Activated CD8-positive, alpha-beta memory T cell treated with anti-CD3 and anti-CD28 coated beads, Interleukin-2, amount 10 ng/mL, durations not matched to agents 7 days and 5 days (primary cell): ENCODE data around the gene FGF12. TPM values are rescaled to one million over a fixed set of nuclear protein-coding genes. Genes with fewer than 3 reads are reported as not detected.
A peak's percentile ranks its signal among the peaks of the same experiment; 100 is the strongest.
"Not testable (repeated sequence)": the region's sequence is repeated elsewhere in the genome, so short reads cannot be mapped to it uniquely, and the experiment has no call there.

Source experiments
- ATAC-seq: fragments of 150-1000 bp; cut with Tn5 transposase; one replicate; pipeline ENCODE4 v1.10.0; 2021; ENCODE audit warnings: moderate library complexity
- CTCF ChIA-PET: fragments of 350-600 bp; sonication (Branson Sonifier 250); formaldehyde crosslinking; loops from one replicate; lab custom pipeline; 2021; ENCODE audit warnings: antibody characterized with exemption; lab: Charles Lee
- DNase-seq: peaks from one replicate; pipeline ENCODE4 v3.0.0-alpha.2; 2020
- H3K27ac Mint-ChIP-seq: one replicate; pipeline ENCODE4 v1.8.0; 2021; ENCODE audit warnings: mild to moderate bottlenecking, mixed read lengths
- H3K27me3 Mint-ChIP-seq: one replicate; pipeline ENCODE4 v1.8.0; 2021; ENCODE audit warnings: mixed read lengths
- H3K36me3 Mint-ChIP-seq: one replicate; pipeline ENCODE4 v1.8.0; 2021; ENCODE audit warnings: mild to moderate bottlenecking, mixed read lengths
- H3K4me1 Mint-ChIP-seq: one replicate; pipeline ENCODE4 v1.8.0; 2021; ENCODE audit warnings: mixed read lengths
- H3K4me3 Mint-ChIP-seq: one replicate; pipeline ENCODE4 v1.8.0; 2021; ENCODE audit warnings: mild to moderate bottlenecking, moderate library complexity, mixed read lengths
- H3K9me3 Mint-ChIP-seq: one replicate; pipeline ENCODE4 v1.8.0; 2022; ENCODE audit warnings: low read depth, mixed read lengths
- total RNA-seq, 2 experiments: library from RNA; stranded (reverse); gene quantifications; one replicate each; pipeline ENCODE4 v1.2.3, GENCODE V29; 2021

The FGF12 gene
- total RNA-seq, 2 experiments from 2014 or later: not detected

DNA sequence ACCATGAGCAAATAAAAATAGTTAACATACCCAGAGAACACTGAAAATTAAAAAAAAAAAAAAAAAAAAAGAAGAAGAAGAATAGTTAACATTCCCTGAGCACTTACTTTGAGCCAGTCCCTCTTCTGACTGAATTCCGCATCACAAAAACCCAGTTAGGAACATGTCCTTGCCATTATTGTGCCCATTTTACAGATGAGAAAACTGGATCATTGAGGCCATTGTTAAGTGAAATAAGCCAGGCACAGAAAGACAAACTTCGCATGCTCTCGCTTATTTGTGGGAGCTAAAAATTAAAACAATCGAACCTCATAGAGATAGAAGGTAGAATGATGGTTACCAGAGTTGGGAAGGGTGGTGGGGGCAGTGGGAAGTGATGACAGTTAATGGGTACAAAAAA lies 119.5 kb downstream of the FGF12 start:
- no peak overlapping the region for H3K27ac Mint-ChIP-seq
- H3K4me3 Mint-ChIP-seq: no peak overlapping the region
- CTCF ChIA-PET: no interaction called here
- no peaks in the 10 kb centered on the region for H3K27me3 Mint-ChIP-seq
- peaks cover 4% of the 10 kb centered on the region for H3K9me3 Mint-ChIP-seq
- no peaks in the 10 kb centered on the region for H3K4me1 Mint-ChIP-seq
- ATAC-seq (no peak), DNase-seq (no peak)
- no peaks in the 10 kb centered on the region for H3K36me3 Mint-ChIP-seq

DNA sequence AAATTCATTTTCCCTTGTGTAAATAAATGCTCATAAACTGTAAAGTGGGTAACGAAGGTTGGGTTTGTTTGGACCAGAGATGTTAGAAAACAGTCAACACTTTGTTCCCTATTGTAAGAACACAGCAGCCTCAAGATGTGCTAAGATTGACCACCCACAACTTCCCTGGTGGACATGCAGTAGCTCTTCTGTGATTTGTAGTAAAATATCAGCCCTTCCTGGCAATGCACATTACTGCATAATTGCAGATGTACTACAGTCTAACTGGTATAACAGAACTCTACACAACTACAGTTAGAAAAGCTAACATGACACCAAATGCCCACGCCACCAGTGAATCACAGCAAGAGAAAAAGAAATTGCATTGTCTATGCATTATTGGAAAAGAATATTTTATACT lies 129.4 kb downstream of the FGF12 start:
- H3K4me3 Mint-ChIP-seq: no peak overlapping the region
- H3K36me3 Mint-ChIP-seq: no peaks in the 10 kb centered on the region
- H3K4me1 Mint-ChIP-seq: no peaks in the 10 kb centered on the region
- DNase-seq (no peak), ATAC-seq (no peak)
- H3K9me3 Mint-ChIP-seq: peaks cover 5% of the 10 kb centered on the region
- CTCF ChIA-PET: interaction anchor here (0.6 kb wide), 1 partner anchor 535 kb away, joined by 3 read pairs; no protein-coding TSS in a partner anchor
- no peak overlapping the region for H3K27ac Mint-ChIP-seq
- H3K27me3 Mint-ChIP-seq: no peaks in the 10 kb centered on the region

- Mint-ChIP-seq H3K9me3 (peaks cover 5% of the 10 kb centered on the region), H3K4me3 (no peak overlapping the region), H3K27me3 (no peaks in the 10 kb centered on the region), H3K27ac (no peak overlapping the region), H3K4me1 (no peaks in the 10 kb centered on the region), H3K36me3 (no peaks in the 10 kb centered on the region)
- no peak for DNase-seq
- ATAC-seq: no peak
- CTCF ChIA-PET: no interaction called here
Measured at GRCh38 chr3:192597506-192597905, 129.8 kb downstream of the FGF12 start.

DNA sequence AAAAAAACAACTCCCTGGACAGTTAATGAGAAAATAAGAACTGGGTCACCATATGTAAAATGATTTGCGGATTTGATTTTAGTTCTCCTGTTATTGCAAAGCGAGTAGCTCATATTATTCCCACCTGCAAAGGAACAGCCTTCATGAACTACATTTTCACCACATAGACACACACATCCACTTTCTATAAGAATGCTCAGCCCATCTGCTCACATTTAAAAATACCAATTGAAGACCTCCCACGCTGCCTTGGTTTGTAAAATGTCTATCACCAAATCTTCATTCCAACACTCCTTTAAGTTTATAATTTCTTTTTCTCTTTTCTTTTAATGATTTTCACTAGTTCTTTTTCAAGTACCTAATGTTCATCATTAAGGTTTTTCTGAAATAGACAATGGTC lies 148.6 kb downstream of the FGF12 start:
- CTCF ChIA-PET: no interaction called here
- Mint-ChIP-seq H3K27ac (no peak overlapping the region), H3K4me1 (no peaks in the 10 kb centered on the region), H3K4me3 (no peak overlapping the region), H3K9me3 (peaks cover 5% of the 10 kb centered on the region), H3K27me3 (no peaks in the 10 kb centered on the region), H3K36me3 (no peaks in the 10 kb centered on the region)
- DNase-seq (no peak), ATAC-seq (no peak)

- Mint-ChIP-seq H3K27me3 (no peaks in the 10 kb centered on the region), H3K4me1 (no peaks in the 10 kb centered on the region), H3K9me3 (peaks cover 5% of the 10 kb centered on the region), H3K4me3 (no peak overlapping the region), H3K27ac (no peak overlapping the region), H3K36me3 (no peaks in the 10 kb centered on the region)
- DNase-seq: no peak
- ATAC-seq: no peak
- CTCF ChIA-PET: no interaction called here
Measured at GRCh38 chr3:192577811-192578210, 149.5 kb downstream of the FGF12 start.

GRCh38 chr3:192577271-192577670 lies 150.1 kb downstream of the FGF12 start:
- Mint-ChIP-seq H3K27ac (no peak overlapping the region), H3K36me3 (no peaks in the 10 kb centered on the region), H3K27me3 (no peaks in the 10 kb centered on the region), H3K4me3 (no peak overlapping the region), H3K4me1 (no peaks in the 10 kb centered on the region), H3K9me3 (peaks cover 5% of the 10 kb centered on the region)
- no peak for DNase-seq
- CTCF ChIA-PET: no interaction called here
- no peak for ATAC-seq

GRCh38 chr3:192576704-192577103 lies 150.6 kb downstream of the FGF12 start:
- H3K27me3 Mint-ChIP-seq, H3K36me3 Mint-ChIP-seq, H3K27ac Mint-ChIP-seq, CTCF ChIA-PET, H3K9me3 Mint-ChIP-seq, DNase-seq, H3K4me1 Mint-ChIP-seq, ATAC-seq, H3K4me3 Mint-ChIP-seq: not testable (repeated sequence)

GRCh38 chr3:192575879-192576506 lies 151.3 kb downstream of the FGF12 start:
- peaks cover 5% of the 10 kb centered on the region for H3K9me3 Mint-ChIP-seq
- H3K4me1 Mint-ChIP-seq: no peaks in the 10 kb centered on the region
- no peak overlapping the region for H3K27ac Mint-ChIP-seq
- H3K27me3 Mint-ChIP-seq: no peaks in the 10 kb centered on the region
- CTCF ChIA-PET: no interaction called here
- H3K36me3 Mint-ChIP-seq: no peaks in the 10 kb centered on the region
- no peak overlapping the region for H3K4me3 Mint-ChIP-seq
- DNase-seq (no peak), ATAC-seq (no peak)

DNA sequence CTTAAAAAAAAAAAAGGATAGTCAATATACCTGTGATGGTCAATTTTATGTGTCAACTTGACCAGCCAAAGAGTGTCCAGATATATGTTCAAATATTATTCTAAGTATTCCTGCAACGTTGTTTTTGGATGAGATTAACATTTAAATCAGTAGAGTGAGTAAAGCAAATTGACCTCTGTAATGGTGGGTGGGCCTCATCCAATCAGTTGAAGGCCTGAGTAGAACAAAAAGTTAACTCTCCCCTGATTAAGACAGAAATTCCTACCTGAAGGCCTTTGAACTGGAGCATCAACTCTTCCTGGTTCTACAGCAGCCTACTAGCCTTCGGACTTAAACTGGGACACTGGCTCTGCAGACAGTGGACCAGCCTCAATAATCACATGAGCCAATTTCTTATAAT lies 154.1 kb downstream of the FGF12 start:
- CTCF ChIA-PET: no interaction called here
- DNase-seq (no peak), ATAC-seq (no peak)
- Mint-ChIP-seq H3K27me3 (peaks cover 5% of the 10 kb centered on the region), H3K9me3 (peaks cover 5% of the 10 kb centered on the region), H3K36me3 (no peaks in the 10 kb centered on the region), H3K4me1 (no peaks in the 10 kb centered on the region), H3K4me3 (no peak overlapping the region), H3K27ac (no peak overlapping the region)

DNA sequence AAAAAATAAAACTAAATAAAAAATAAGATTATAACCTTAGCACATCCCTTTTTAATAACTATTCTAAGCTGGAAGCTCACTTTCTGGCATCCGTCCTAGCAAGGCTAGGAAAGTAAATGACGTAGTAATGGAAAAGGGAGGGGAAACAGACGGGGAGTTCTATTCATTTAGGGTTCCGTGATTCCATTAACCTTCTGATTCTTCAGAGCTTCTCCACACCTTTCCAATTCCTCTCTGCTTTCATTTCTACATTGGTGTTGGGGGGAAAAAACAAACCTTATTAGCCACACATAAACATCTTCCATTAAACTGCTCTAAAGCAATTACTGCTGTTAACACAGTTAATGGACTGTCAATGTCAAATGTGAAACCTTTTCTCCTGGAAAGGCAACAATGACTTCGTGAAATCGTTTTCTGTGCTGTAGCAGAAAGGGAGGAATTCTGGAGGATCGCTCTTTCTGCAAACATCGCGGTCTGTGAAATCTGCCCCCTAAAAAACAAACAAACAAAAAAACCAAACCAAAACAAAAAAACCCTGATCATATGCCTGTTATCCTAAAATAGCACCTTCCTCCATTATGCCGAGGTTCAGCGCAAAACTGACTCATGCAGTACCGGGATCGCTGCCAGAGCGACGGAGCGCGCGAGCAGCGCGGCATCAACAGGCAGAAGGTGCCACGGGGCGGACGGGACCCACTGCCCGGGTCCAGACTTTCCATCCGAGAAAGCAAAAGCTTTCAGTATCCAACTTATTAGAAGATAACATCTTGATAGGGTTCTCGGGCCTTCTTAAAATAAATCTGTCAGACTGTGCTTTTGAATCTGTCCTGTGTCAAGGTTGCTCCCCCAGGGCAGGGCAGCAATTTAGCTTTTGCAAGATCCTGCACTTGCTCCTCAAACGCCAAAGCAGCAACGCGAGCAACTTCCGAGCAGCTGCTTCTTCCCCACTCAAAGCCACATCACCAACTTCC lies 156.2 kb downstream of the FGF12 start:
- CTCF ChIA-PET: no interaction called here
- Mint-ChIP-seq H3K36me3 (no peaks in the 10 kb centered on the region), H3K27me3 (peaks cover 5% of the 10 kb centered on the region), H3K9me3 (no peaks in the 10 kb centered on the region), H3K4me3 (no peak overlapping the region), H3K27ac (no peak overlapping the region), H3K4me1 (no peaks in the 10 kb centered on the region)
- ATAC-seq (no peak), DNase-seq (no peak)

DNA sequence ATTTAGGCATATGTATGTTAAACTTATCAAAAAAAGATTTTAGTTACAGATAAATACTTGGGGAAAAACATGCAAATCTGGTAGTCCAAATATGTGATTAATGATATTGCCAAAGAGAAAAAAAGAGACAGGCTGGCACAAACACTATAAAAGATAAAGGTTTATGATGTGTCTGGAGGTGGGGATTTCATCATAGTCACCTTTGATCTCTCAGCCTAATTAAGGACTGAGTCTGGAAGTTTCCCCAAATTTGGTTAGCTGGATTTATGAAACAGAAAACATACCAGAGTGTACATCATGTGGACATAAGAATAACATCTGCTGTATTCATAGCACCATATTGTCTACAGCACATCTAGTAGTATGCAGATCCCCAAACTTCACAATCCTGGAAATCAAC lies 157.0 kb downstream of the FGF12 start:
- CTCF ChIA-PET: no interaction called here
- no peaks in the 10 kb centered on the region for H3K36me3 Mint-ChIP-seq
- no peaks in the 10 kb centered on the region for H3K4me1 Mint-ChIP-seq
- ATAC-seq (no peak), DNase-seq (no peak)
- no peak overlapping the region for H3K27ac Mint-ChIP-seq
- H3K9me3 Mint-ChIP-seq: no peaks in the 10 kb centered on the region
- H3K27me3 Mint-ChIP-seq: peaks cover 5% of the 10 kb centered on the region
- no peak overlapping the region for H3K4me3 Mint-ChIP-seq

GRCh38 chr3:192566706-192567290 lies 160.5 kb downstream of the FGF12 start:
- DNase-seq: peak; percentile 72
- no peaks in the 10 kb centered on the region for H3K36me3 Mint-ChIP-seq
- CTCF ChIA-PET: interaction anchor here (0.9 to 1.4 kb wide), 4 partner anchors 235 to 474 kb away, joined by 3 to 4 read pairs (median 4); no protein-coding TSS in a partner anchor
- ATAC-seq: peak; percentile 70
- H3K27me3 Mint-ChIP-seq: peaks cover 5% of the 10 kb centered on the region
- H3K4me1 Mint-ChIP-seq: no peaks in the 10 kb centered on the region
- H3K27ac Mint-ChIP-seq: no peak overlapping the region
- H3K9me3 Mint-ChIP-seq: no peaks in the 10 kb centered on the region
- no peak overlapping the region for H3K4me3 Mint-ChIP-seq

DNA sequence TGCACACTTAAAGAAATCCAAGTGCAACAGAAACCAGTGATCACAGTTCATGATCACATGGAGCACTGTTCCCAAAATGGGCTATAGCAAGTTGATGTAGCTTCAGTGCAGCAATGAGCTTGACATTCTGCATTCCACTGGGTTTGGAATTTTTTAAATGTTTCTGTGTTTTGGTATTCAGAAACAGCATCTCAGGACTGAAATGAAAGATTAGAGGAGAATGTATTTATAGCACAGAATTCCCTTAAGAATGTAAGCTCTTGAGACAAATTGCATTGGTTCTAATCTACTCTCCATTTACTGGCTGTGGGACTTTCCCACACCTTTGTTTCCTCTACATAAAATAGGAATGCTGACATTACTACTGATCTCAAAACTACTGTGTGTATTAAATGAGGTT lies 162.7 kb downstream of the FGF12 start:
- no peak overlapping the region for H3K4me3 Mint-ChIP-seq
- peaks cover under 1% of the 10 kb centered on the region for H3K27me3 Mint-ChIP-seq
- no peaks in the 10 kb centered on the region for H3K4me1 Mint-ChIP-seq
- ATAC-seq (no peak), DNase-seq (no peak)
- H3K27ac Mint-ChIP-seq: no peak overlapping the region
- H3K36me3 Mint-ChIP-seq: no peaks in the 10 kb centered on the region
- H3K9me3 Mint-ChIP-seq: no peaks in the 10 kb centered on the region
- CTCF ChIA-PET: interaction anchor here (0.8 kb wide), 1 partner anchor 97 kb away, joined by 3 read pairs; no protein-coding TSS in a partner anchor
